ENCODE data around the gene PPHLN1. TPM values are rescaled to one million over a fixed set of nuclear protein-coding genes. Genes with fewer than 3 reads are reported as not detected.

Gene PPHLN1
- total RNA-seq, 2 donors from 2014 or later, result 90.9 to 91.8 TPM

DNA sequence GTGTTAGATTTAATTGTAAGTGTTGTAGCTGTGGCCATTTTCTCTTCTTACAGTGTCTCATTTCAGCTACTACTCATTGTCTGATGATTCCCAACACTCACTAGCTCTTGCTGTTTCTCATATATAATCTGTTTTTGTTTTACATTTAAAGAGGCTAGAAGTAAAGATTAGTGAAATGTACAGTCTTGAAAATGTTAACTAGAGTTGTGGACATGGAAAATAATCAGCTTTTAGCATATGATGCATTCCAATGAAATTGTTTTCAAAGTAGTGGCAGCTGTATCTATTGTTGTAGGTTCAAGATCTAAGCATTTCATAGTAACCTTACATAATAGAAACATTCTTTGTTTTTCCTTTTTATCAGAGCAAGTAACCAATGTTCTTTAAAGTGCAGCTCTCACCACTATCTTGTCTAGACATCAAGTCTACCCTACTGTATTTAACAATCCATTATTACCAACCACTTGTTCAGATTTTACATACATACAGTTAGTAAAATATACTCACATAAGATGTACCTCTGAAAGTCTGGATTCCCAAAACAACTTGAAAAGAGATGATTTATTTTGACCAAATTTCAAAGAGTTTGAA lies 76.9 kb downstream of the PPHLN1 start:
- no peak for ATAC-seq
- no peaks in the 10 kb centered on the region for H3K27me3 Mint-ChIP-seq
- no peaks in the 10 kb centered on the region for H3K9me3 ChIP-seq (ENCODE audit: control insufficient read depth, low read length, poor library complexity, severe bottlenecking)
- H3K36me3 Mint-ChIP-seq (ENCODE audit: low read depth), result peaks cover 7% of the 10 kb centered on the region
- H3K27ac Mint-ChIP-seq, result no peak overlapping the region
- no peak overlapping the region for H3K4me3 Mint-ChIP-seq
- H3K4me1 Mint-ChIP-seq, result peaks cover 4% of the 10 kb centered on the region
- DNase-seq, result no peak

GRCh38 chr12:42407306-42407705 lies 81.3 kb downstream of the PPHLN1 start:
- H3K27me3 Mint-ChIP-seq, result no peaks in the 10 kb centered on the region
- H3K27ac Mint-ChIP-seq, result no peak overlapping the region
- peaks cover 10% of the 10 kb centered on the region for H3K4me1 Mint-ChIP-seq
- H3K4me3 Mint-ChIP-seq, result no peak overlapping the region
- H3K36me3 Mint-ChIP-seq (ENCODE audit: low read depth), result peaks cover 8% of the 10 kb centered on the region
- H3K9me3 ChIP-seq (ENCODE audit: control insufficient read depth, low read length, poor library complexity, severe bottlenecking), result no peaks in the 10 kb centered on the region
- ATAC-seq, result no peak
- DNase-seq, result no peak

- ATAC-seq, result no peak
- Mint-ChIP-seq H3K4me1 (peaks cover 17% of the 10 kb centered on the region), H3K27me3 (no peaks in the 10 kb centered on the region), H3K36me3 (ENCODE audit: low read depth) (peaks cover 10% of the 10 kb centered on the region), H3K4me3 (no peak overlapping the region), H3K27ac (peak overlapping the region; percentile 49)
- no peak for DNase-seq
- no peaks in the 10 kb centered on the region for H3K9me3 ChIP-seq (ENCODE audit: control insufficient read depth, low read length, poor library complexity, severe bottlenecking)
Observed at GRCh38 chr12:42409471-42409870, 83.5 kb downstream of the PPHLN1 start.

GRCh38 chr12:42410340-42410739 lies 84.4 kb downstream of the PPHLN1 start:
- H3K36me3 Mint-ChIP-seq (ENCODE audit: low read depth), result peaks cover 8% of the 10 kb centered on the region
- H3K4me3 Mint-ChIP-seq, result no peak overlapping the region
- no peak for ATAC-seq

GRCh38 chr12:42420395-42420794 lies 94.4 kb downstream of the PPHLN1 start:
- Mint-ChIP-seq H3K36me3 (ENCODE audit: low read depth) (peaks cover 13% of the 10 kb centered on the region), H3K4me3 (no peak overlapping the region), H3K27ac (no peak overlapping the region), H3K4me1 (peaks cover 37% of the 10 kb centered on the region), H3K27me3 (no peaks in the 10 kb centered on the region)
- ATAC-seq, result no peak
- no peak for DNase-seq
- no peaks in the 10 kb centered on the region for H3K9me3 ChIP-seq (ENCODE audit: control insufficient read depth, low read length, poor library complexity, severe bottlenecking)

More at GRCh38 chr12:42410340-42410739, 84.4 kb downstream of the PPHLN1 start:
- H3K27ac Mint-ChIP-seq, result no peak overlapping the region
- DNase-seq, result no peak
- no peaks in the 10 kb centered on the region for H3K9me3 ChIP-seq (ENCODE audit: control insufficient read depth, low read length, poor library complexity, severe bottlenecking)
- no peaks in the 10 kb centered on the region for H3K27me3 Mint-ChIP-seq
- peaks cover 15% of the 10 kb centered on the region for H3K4me1 Mint-ChIP-seq

- H3K36me3 Mint-ChIP-seq (ENCODE audit: low read depth), result peaks cover 12% of the 10 kb centered on the region
- ATAC-seq (no peak), DNase-seq (no peak)
- H3K27ac Mint-ChIP-seq, result no peak overlapping the region
- no peak overlapping the region for H3K4me3 Mint-ChIP-seq
- peaks cover 30% of the 10 kb centered on the region for H3K4me1 Mint-ChIP-seq
- H3K27me3 Mint-ChIP-seq, result no peaks in the 10 kb centered on the region
- H3K9me3 ChIP-seq (ENCODE audit: control insufficient read depth, low read length, poor library complexity, severe bottlenecking), result no peaks in the 10 kb centered on the region
Observed at GRCh38 chr12:42421844-42422779, 96.1 kb downstream of the PPHLN1 start.

- no peak overlapping the region for H3K4me3 Mint-ChIP-seq
- peaks cover 13% of the 10 kb centered on the region for H3K36me3 Mint-ChIP-seq (ENCODE audit: low read depth)
- ATAC-seq (no peak), DNase-seq (no peak)
- no peak overlapping the region for H3K27ac Mint-ChIP-seq
- H3K4me1 Mint-ChIP-seq, result peaks cover 27% of the 10 kb centered on the region
- H3K9me3 ChIP-seq (ENCODE audit: control insufficient read depth, low read length, poor library complexity, severe bottlenecking), result no peaks in the 10 kb centered on the region
- no peaks in the 10 kb centered on the region for H3K27me3 Mint-ChIP-seq
Observed at GRCh38 chr12:42422785-42423184, 96.8 kb downstream of the PPHLN1 start.

GRCh38 chr12:42426746-42427145 lies 100.8 kb downstream of the PPHLN1 start:
- H3K36me3 Mint-ChIP-seq (ENCODE audit: low read depth), result peaks cover 11% of the 10 kb centered on the region
- no peaks in the 10 kb centered on the region for H3K9me3 ChIP-seq (ENCODE audit: control insufficient read depth, low read length, poor library complexity, severe bottlenecking)
- peaks cover 10% of the 10 kb centered on the region for H3K4me1 Mint-ChIP-seq
- no peak overlapping the region for H3K4me3 Mint-ChIP-seq
- no peaks in the 10 kb centered on the region for H3K27me3 Mint-ChIP-seq
- no peak for ATAC-seq
- no peak for DNase-seq
- no peak overlapping the region for H3K27ac Mint-ChIP-seq

DNA sequence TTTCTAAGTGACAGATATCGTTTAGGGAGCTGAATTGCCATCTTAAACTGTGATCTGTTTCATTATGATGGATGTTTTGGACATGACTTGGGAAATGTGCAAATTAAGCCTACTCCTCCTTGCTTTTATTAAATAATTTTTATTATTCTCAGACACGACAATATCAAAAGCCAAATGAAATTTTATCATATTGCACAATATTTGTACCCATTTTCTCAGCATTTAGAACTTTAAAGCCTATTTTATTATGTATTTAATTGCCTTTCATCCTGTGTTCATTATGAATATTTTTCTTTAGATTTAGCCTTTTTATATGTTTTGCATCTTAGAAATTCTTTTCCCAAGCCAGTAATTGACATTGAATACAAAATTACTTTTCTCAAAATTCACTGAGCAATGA lies 102.9 kb downstream of the PPHLN1 start:
- Mint-ChIP-seq H3K4me3 (no peak overlapping the region), H3K36me3 (ENCODE audit: low read depth) (peaks cover 18% of the 10 kb centered on the region)

GRCh38 chr12:42432517-42433140 lies 106.7 kb downstream of the PPHLN1 start:
- H3K36me3 Mint-ChIP-seq (ENCODE audit: low read depth), result peaks cover 17% of the 10 kb centered on the region
- ATAC-seq, result no peak
- peaks cover 13% of the 10 kb centered on the region for H3K4me1 Mint-ChIP-seq
- no peak overlapping the region for H3K27ac Mint-ChIP-seq
- H3K27me3 Mint-ChIP-seq, result no peaks in the 10 kb centered on the region
- no peaks in the 10 kb centered on the region for H3K9me3 ChIP-seq (ENCODE audit: control insufficient read depth, low read length, poor library complexity, severe bottlenecking)
- no peak for DNase-seq
- H3K4me3 Mint-ChIP-seq, result no peak overlapping the region

More for the DNA sequence above, 102.9 kb downstream of the PPHLN1 start:
- Mint-ChIP-seq H3K27me3 (no peaks in the 10 kb centered on the region), H3K27ac (no peak overlapping the region), H3K4me1 (peaks cover 10% of the 10 kb centered on the region)
- no peaks in the 10 kb centered on the region for H3K9me3 ChIP-seq (ENCODE audit: control insufficient read depth, low read length, poor library complexity, severe bottlenecking)
- no peak for ATAC-seq
- DNase-seq, result no peak

DNA sequence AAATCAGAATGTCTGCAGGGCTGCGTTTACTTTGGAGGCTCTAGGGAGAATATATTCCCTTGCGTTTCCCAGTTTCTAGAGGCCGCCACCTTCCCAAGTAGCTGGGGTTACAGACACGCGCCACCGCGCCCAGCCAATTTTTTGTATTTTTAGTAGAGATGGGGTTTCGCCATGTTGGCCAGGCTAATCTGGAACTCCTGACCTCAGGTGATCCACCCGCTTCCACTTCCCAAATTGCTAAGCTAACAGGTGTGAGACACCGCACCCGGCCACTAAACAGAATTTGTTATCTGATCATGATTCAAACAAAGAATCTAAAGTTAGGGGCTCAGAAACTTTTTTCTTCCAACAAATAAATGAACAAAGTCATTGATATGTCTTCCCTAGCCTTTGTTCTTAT lies 114.6 kb downstream of the PPHLN1 start:
- H3K9me3 ChIP-seq (ENCODE audit: control insufficient read depth, low read length, poor library complexity, severe bottlenecking), result peaks cover 2% of the 10 kb centered on the region
- ATAC-seq (no peak), DNase-seq (no peak)
- H3K4me1 Mint-ChIP-seq, result peaks cover 12% of the 10 kb centered on the region
- no peak overlapping the region for H3K4me3 Mint-ChIP-seq
- no peak overlapping the region for H3K27ac Mint-ChIP-seq
- peaks cover 16% of the 10 kb centered on the region for H3K36me3 Mint-ChIP-seq (ENCODE audit: low read depth)
- no peaks in the 10 kb centered on the region for H3K27me3 Mint-ChIP-seq

- Mint-ChIP-seq H3K4me1 (peaks cover 2% of the 10 kb centered on the region), H3K27ac (no peak overlapping the region), H3K4me3 (no peak overlapping the region), H3K36me3 (ENCODE audit: low read depth) (peaks cover 17% of the 10 kb centered on the region), H3K27me3 (no peaks in the 10 kb centered on the region)
- no peak for DNase-seq
- peaks cover 2% of the 10 kb centered on the region for H3K9me3 ChIP-seq (ENCODE audit: control insufficient read depth, low read length, poor library complexity, severe bottlenecking)
- no peak for ATAC-seq
Observed at GRCh38 chr12:42442311-42442759, 116.4 kb downstream of the PPHLN1 start.

GRCh38 chr12:42442888-42443287 lies 116.9 kb downstream of the PPHLN1 start:
- no peaks in the 10 kb centered on the region for H3K4me1 Mint-ChIP-seq
- H3K27me3 Mint-ChIP-seq, result no peaks in the 10 kb centered on the region
- H3K27ac Mint-ChIP-seq, result no peak overlapping the region
- no peak for DNase-seq
- no peak overlapping the region for H3K4me3 Mint-ChIP-seq
- ATAC-seq, result no peak
- peaks cover 17% of the 10 kb centered on the region for H3K36me3 Mint-ChIP-seq (ENCODE audit: low read depth)
- peaks cover 2% of the 10 kb centered on the region for H3K9me3 ChIP-seq (ENCODE audit: control insufficient read depth, low read length, poor library complexity, severe bottlenecking)

All from T-helper 17 cell (primary cell).